Frontal cortex (tissue), 4 donors: ENCODE measurements around the gene MAP1LC3B2. TPM values are rescaled to one million over a fixed set of nuclear protein-coding genes. Genes with fewer than 3 reads are reported as not detected.

Source experiments
- DNase-seq, 2 donors: peaks; one replicate each; pipeline ENCODE4 v3.0.0; 2012; ENCODE audit warnings: low spot score in 2 of 2
- FAIRE-seq: peaks from 2 replicates; lab custom pipeline; 2012; peaks lifted over from hg19 to GRCh38; lab: Jason Lieb, UNC
- total RNA-seq: library from RNA; depleted of rRNA; stranded (reverse); fragments of >200 nt; gene quantifications from one replicate; pipeline ENCODE4 v1.2.3, GENCODE V29; 2014
- donor health status: control.
- donor health status: control.
- donor health status: control.

The MAP1LC3B2 gene
- total RNA-seq, 1 donor from 2014 or later = 0.82 TPM

DNA sequence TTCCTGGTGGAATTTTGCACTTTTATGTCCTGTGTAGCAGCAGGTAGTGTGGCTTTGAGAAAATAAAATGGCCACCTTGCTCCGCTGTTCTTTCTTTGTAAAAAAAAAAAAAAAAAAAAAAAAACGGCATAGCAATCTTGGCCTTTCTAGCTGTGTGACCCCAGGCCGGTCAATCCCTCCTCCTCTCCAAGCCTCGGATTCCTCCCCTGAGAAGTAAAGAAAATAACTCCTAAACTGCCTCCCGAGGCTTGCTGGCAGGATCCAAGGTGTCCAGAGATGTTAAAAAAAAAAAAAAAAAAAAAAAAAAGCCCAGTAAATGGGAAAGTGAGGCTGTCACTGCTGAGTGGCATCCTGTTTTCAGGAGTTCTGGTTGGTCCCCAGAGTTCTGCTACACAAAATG lies 23.9 kb upstream of the MAP1LC3B2 start:
- no peak for FAIRE-seq
- no peak for DNase-seq

DNA sequence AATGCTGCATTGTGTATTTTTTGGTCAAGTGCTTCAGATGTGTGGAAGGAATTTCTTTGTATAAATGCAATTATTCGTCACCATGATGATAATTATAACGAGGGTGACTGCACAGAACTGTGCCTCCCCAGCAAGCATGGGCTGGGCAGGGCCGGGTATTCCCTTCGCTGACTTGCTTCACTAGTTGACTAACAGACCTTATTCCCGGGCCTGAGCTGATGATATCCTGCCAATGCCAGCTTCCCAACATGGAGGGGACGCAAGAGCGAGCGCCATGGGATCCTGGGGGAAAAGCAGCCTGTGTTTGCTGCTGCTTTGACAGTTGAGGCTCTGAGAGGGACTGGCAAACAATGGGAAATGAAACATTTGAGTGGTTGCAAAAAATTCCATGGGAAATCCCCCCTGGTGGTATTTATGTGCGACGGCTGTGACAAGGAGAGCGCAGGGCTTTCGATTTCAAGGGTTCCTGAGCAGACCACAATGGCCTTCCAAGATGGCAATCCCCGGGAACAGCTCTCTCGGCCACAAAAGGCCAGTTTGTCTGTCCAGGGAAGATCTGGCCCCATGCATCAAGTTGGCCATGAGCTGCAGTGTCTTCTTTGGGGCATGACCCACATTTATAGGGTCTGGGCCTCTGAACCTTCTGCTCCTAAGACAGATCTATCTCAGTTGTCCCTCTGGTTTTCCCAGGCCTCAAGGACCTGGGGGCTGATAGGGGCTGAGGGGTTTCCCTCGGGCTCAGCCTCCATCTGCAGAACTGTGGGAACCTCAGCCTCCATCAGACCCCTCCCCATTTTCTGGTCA lies 21.9 kb upstream of the MAP1LC3B2 start:
- FAIRE-seq (no peak), DNase-seq (no peak)

DNA sequence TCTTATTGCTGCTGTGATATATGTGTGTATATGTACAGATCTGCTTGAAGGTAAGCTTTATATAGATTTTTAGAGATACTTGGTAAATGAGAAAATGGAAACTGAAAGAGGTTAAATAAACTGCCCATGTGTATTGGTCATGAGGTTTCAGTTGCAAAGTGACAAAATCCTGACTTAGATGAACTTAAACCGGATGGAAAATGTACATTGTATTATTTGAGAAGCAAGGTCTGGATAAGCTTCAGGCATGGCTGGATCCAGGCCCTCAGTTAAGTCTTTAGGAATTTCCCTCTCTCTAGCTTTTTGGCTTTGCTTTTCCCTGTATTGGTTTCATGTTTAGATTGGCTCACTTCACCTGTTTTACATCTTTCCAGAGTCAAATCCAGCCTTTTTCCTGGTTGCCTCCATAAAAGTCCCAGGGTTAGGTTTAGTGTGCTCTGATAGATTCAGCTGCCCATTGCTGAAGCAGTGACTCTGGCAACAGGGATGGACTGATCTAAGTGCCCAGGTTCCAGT lies 21.0 kb upstream of the MAP1LC3B2 start:
- FAIRE-seq (no peak), DNase-seq (no peak)

DNA sequence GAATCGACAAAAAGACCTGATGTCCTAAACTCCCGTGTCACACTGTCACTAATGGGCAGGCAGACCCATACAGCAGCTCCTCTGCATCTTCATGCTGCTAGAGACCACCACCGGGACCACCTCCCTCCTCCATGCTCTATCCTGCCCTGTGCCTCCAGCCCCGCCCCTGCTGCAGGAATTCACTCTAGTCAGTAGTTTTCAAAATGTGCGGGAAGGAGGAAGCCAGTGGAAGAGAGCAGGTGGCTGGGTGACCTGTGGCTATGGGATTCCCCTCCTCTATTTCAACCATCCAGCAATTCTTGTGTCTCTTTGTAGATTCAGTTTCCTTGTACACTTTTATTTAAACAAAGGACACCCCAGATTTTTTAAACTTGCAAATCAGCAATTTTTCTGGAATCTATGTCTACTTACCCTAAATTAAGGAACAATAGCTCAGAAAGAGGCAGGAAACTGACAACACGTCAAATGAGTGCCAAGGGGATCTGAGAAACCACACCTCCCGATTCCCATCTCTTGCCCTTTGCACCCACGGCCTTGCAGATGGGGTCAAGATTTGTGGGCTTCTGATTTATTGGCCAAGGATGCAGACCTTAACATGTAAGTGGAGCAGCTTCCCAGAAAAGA lies 20.4 kb upstream of the MAP1LC3B2 start:
- no peak for DNase-seq
- FAIRE-seq = no peak

DNA sequence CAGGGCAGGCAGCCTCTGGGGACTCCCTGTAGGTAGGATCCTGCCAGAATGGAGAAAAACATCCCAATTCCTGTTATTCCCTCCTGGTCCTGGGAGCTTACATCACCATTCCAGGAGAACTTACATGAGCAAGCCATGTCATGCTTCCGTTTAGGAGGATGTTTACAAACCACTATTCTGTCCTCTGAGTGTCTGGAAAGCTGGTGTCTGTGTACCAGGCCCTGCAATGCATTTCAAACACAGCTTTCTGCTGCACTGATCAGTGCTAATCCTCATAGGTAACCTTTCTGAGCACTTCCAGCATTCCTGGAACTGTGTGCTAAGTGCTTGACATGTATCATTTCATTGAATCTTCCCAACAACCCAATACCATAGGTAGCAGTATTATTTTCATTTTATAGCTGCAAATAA lies 19.8 kb upstream of the MAP1LC3B2 start:
- DNase-seq (no peak), FAIRE-seq (no peak)

DNA sequence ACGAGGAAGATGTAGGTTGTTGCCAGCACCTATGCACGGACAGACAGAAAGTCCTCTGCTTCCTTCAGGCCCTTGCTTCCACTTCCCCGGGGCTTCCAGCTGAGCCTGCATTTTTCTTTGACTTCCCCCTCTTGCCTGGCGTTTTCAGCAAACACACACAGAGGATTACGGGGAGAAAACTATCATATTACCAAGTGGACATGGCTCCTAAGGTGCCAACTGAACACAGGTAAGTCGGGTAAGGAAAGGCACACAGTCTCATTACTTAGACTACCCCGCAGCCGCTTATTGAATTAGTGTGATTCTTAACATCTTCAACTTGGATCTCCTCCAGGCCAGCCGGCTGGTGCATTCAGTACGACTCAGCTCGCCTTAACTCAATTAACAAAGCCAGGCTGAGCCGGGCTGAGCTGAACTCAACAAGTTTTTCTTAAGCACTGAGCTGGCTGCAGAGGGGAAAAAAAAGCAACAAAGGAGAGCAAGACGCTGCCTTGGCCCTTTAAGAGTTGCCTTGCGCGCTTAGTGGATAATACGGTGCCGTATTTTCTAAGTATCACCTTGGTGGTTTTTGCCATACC lies 19.2 kb upstream of the MAP1LC3B2 start:
- no peak for DNase-seq
- no peak for FAIRE-seq

DNA sequence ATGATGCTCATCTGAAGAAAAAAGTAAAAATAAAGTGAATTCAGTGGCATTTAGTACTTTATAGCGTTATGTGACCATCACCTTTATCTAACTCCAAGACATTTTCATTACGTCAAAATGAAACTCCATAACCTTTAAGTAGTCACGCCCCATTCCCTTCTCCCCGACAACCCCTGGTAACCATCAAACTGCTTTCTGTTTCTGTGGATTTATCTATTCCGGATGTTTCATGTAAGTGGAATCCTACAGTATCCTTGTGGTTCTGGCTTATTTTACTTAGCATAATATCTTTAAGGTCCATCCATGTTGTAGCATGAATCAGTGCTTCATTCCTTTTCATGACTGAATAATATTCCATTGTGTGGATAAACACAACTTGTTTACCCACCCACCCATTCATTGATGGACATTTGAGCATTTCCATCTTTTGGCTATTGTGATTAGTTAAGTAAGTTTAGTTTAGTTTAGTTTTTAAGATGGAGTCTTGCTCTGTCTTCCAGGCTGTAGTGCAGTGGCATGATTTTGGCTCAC lies 18.5 kb upstream of the MAP1LC3B2 start:
- no peak for FAIRE-seq
- no peak for DNase-seq

DNA sequence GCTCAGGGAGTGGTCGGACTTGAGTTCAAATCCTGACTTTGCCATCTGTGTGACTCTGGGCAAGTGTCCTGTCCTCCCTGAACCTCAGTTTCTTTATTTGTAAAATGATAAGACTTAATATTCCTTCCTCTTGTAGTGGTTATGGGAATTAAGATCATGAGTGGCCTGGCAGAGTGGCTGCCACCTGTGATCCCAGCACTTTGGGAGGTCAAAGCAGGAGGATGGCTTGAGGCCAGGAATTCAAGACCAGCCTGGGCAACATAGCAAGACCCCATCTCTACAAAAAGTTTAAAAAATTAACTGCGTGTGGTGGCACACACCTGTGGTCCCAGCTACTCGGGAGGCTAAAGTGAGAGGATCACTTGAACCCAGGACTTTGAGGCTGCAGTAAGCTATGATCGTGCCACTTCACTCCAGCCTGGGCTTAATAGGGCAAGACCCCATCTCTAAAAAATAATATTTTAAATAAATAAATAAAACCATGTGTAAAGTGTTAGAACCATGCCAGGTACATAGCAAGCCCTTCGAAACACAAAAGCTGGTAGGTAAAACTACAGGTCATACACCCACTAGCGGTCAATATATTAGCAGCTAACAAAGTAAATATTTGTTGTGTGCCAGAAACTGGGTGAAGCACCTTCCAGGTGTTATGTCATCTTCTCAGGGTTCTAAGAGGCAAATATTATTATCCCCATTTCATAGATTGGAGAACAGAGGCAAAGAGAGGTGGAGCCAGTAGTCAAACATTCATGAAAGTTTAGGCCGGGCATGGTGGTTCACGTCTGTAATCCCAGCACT lies 17.4 kb upstream of the MAP1LC3B2 start:
- DNase-seq = no peak
- no peak for FAIRE-seq

DNA sequence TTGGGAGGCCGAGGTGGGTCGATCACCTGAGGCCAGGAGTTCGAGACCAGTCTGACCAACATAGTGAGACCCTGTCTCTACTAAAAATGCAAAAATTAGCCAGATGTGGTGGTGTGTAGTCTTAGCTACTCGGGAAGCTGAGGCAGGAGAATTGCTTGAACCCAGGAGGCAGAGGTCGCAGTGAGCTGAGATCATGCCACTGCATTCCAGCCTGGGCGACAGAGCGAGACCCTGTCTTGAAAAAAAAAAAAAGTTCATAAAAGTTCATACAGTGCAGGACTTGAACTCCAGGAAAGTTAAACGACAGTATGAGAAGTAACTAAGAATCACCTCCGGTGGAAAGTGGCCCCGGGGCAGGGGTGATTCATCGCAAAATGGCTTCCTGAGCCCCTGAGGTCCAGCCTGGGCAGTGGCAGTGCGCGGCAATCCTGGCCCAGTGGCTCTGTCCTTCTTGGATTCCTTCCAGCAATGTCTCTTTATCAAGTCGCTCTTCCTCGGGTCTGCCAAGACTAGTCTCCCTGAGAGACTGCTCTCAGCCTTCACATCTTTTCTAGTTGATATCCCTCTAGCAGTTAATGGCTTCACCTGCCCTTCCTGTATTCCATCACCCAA lies 16.7 kb upstream of the MAP1LC3B2 start:
- DNase-seq = no peak
- no peak for FAIRE-seq

DNA sequence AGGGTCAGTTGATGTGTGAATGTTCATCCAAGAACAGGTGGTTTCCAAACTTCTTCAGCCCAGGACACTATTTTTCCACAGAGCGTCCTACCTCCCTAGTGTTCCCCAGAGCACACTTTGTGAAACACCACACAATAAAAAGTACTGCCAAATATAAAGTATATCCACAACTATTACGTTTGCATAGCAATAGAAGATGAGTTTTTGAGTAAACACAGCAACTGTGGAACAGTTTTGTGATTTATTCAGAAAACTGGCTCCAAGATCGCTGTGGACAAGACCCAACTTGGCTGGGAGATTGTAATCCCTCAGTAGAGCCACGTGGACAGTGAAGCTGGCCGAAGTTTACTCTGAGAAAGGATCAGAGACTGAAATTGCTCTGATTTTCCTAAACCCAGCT lies 14.5 kb upstream of the MAP1LC3B2 start:
- FAIRE-seq (no peak), DNase-seq (no peak)

DNA sequence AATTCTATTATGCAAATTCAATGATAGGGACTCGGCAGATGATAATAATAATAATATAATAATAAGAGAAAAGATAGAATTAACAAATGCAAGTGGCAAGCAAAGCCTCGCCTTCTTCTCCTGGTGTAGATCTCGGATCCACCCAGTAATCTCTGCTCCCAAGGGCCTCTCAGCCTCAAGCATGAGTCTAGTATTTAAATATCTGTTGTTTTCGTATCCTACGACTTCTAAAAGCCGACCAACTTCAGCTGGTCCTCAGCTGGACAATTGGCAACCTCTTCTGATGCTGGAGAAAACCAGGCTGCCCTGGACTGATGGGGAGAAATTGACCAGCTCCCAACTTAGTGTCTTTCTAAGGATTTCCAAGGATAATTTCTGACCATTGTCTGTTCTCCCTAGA lies 14.0 kb upstream of the MAP1LC3B2 start:
- DNase-seq (no peak), FAIRE-seq (no peak)

DNA sequence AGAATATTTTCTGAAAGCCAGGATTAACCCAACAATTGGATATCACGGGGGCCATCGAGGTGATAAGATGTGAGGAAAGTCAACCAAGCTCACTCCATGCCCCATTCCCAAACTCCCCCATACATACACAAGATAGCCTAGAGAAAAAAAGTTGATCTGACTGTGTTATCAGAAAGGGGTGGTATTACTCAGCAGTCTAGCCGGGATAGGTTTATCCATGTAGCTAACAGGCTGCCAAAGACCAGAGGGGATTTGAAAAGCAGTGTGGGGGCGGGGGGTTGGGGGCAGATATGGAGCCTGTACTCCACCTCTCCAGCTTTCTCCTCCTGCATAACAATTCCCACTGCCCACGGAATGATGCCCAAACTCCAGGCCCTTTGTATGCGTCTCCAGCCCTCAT lies 13.2 kb upstream of the MAP1LC3B2 start:
- FAIRE-seq (no peak), DNase-seq (no peak)

DNA sequence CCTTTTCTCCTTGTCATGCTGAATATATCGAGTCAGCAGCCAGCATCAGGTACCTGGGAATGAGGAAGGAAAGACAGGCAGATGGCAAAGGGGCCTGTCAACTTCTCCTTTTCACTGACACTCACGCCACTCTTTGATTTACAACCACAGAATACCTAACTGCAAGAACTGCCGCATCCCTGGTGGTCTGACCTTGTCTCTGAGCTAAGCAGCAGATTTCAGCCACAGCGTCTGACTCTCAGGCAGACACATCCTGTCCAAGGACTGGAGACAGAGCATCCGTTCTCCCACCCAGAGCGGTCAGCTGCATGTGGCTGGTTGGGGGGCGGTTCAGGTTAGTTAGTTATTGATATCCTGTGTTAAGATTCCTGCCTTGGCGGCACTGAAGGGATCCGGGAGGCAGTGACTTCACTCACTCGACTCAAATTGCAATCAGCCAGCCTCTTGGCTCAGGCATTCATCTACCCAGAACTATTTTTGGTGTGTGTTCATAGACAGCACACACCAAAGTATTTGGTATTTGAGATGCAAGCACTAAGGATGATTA lies 11.2 kb upstream of the MAP1LC3B2 start:
- no peak for DNase-seq
- no peak for FAIRE-seq

DNA sequence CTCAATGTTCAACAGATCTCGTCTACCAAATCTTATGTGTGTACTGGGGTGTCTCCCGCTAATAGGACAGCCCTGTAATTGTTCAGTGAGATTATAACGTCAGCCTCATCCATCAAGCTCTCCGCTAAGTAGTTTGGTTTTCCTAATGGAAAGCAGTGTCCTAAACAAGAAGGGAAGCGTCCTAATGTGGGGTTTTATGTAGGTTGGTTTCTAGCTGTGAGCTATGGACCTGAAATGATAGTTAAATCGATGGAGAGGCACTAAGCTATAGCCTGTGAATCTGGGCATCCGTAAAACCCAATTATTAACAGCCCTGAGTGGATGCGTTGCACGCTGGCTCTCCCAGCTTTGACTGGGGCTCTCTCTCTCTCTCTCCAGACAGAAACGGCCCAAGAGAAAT lies 9.2 kb upstream of the MAP1LC3B2 start:
- FAIRE-seq (no peak), DNase-seq (no peak)

DNA sequence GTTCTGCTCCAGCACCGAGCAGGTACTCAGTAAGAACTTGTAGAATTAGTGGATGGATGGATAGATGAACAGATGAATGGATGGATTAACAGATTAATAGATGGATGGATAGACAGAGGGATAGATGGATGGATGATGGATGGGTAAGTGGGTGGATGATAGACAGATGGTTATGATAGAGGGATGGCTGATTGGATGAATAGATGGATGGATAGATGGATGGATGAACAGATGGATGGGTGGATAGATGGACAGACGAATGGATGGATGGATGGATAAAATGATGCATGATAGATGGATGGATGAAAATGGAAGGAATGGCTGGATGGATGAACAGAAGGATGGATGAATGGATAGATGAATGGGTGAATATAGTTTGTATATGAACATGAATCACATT lies 8.0 kb upstream of the MAP1LC3B2 start:
- FAIRE-seq (no peak), DNase-seq (no peak)

DNA sequence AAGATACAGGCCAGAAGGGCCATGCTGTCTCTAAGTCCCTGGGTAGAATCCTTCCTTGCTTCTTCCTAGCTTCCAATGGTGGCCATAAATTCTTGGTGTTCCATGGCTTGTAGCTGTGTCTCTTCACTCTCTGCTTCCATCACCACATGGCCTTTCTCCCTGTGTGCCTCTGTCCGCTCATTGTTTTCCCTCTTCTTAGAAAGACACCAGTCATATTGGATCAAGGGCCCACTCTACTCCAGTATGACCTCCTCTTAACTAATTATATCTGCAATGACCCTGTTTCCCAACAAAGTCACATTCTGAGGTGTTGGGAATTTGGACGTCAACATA lies 7.6 kb upstream of the MAP1LC3B2 start:
- FAIRE-seq (no peak), DNase-seq (no peak)

DNA sequence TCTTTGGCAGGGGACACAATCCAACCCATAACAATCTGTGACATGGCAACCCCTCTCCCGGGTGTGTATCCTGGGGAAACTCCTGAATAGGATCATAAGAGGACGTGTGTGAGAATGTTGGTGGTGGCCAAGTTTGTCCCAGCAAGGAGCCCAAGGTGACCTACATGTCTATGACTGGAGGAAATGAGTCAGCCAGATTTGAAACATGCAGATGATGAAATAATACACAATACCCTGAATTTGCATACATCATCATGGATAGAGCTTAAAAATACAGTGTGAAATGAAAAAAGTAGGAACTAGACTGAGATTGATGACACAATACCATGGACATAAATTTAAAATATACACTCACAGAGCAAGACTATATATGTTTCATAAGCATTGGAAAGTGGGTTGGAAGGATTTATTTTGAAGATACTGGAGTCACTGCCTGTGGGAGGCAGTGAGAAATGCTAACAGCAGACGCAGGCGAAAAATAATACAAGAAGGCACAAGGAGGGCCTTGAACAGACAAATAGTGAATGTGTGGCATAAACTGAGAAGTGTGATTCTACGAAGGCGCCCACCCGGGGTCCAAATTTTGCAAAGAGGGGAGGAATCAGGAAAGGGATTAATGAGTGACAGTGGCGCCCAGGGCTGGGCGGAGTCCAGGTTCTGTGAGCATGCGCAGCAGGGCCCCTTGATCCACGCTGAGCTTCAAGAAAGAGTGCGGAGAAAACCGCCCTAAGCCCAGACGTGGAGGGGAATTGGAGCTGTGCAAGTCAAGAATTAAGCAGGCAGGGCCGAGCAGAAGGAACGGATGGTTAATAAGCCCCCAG lies 7.0 kb upstream of the MAP1LC3B2 start:
- FAIRE-seq = no peak
- DNase-seq = no peak

DNA sequence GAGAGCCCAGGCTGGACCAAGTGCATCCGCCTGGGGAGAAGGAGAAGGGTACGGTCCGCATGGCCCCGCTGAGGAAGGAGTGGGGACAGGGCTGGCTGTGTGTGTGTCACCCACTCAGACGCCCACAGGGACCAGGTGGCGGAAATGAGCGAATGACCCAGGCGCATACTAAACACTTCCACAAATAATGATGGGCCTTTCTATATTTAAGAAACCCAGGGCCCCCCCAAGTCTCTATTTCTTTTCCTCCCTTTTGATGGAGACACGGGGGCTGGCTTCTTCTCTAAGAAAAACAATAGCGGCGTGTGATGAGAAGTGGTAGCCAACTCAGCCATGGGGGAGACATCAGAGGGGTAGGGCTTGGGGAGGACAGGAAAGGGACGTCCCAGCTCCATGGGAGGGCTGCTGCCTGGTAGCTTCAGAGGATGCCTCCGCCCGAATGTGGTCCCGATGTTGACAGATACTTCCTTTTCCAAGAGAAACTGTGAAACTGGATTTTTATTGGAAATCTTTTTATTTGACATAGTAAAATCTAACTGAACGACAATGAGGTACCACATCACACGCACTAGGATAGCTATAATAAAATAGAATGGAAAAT lies 6.3 kb upstream of the MAP1LC3B2 start:
- FAIRE-seq (no peak), DNase-seq (no peak)
